ENCODE results near the gene AMBRA1.

The AMBRA1 gene

GRCh38 chr11:46570790-46571398 lies 22.9 kb downstream of the AMBRA1 start:
- DNase-seq (ENCODE audit: low read depth), result no peak

- DNase-seq (ENCODE audit: low read depth), result no peak
These were observed 28.5 kb downstream of the AMBRA1 start for GRCh38 chr11:46565232-46565840.

GRCh38 chr11:46564459-46564858 lies 29.4 kb downstream of the AMBRA1 start:
- DNase-seq (ENCODE audit: low read depth), result no peak

- no peak for DNase-seq (ENCODE audit: low read depth)
These were observed 31.3 kb downstream of the AMBRA1 start for GRCh38 chr11:46562527-46562926.

GRCh38 chr11:46560300-46560991 lies 33.4 kb downstream of the AMBRA1 start:
- no peak for DNase-seq (ENCODE audit: low read depth)

- DNase-seq (ENCODE audit: low read depth), result no peak
These were observed 34.0 kb downstream of the AMBRA1 start for GRCh38 chr11:46559815-46560214.

- no peak for DNase-seq (ENCODE audit: low read depth)
These were observed 36.1 kb downstream of the AMBRA1 start for GRCh38 chr11:46557684-46558151.

GRCh38 chr11:46555267-46556054 lies 38.4 kb downstream of the AMBRA1 start:
- DNase-seq (ENCODE audit: low read depth), result no peak

GRCh38 chr11:46554213-46555147 lies 39.3 kb downstream of the AMBRA1 start:
- no peak for DNase-seq (ENCODE audit: low read depth)

GRCh38 chr11:46553814-46554212 lies 40.0 kb downstream of the AMBRA1 start:
- DNase-seq (ENCODE audit: low read depth), result no peak

- DNase-seq (ENCODE audit: low read depth), result no peak
These were observed 42.6 kb downstream of the AMBRA1 start for GRCh38 chr11:46551261-46551660.

GRCh38 chr11:46547579-46547978 lies 46.2 kb downstream of the AMBRA1 start:
- no peak for DNase-seq (ENCODE audit: low read depth)

- no peak for DNase-seq (ENCODE audit: low read depth)
These were observed 50.3 kb downstream of the AMBRA1 start for GRCh38 chr11:46543564-46543963.

GRCh38 chr11:46541593-46542371 lies 52.0 kb downstream of the AMBRA1 start:
- DNase-seq (ENCODE audit: low read depth), result no peak

GRCh38 chr11:46540807-46541206 lies 53.0 kb downstream of the AMBRA1 start:
- DNase-seq (ENCODE audit: low read depth), result no peak

- DNase-seq (ENCODE audit: low read depth), result peak; percentile 24
These were observed 56.1 kb downstream of the AMBRA1 start for GRCh38 chr11:46537537-46538295.

- DNase-seq (ENCODE audit: low read depth), result no peak
These were observed 56.7 kb downstream of the AMBRA1 start for GRCh38 chr11:46537121-46537520.

GRCh38 chr11:46535688-46536087 lies 58.1 kb downstream of the AMBRA1 start:
- no peak for DNase-seq (ENCODE audit: low read depth)

- no peak for DNase-seq (ENCODE audit: low read depth)
These were observed 59.1 kb downstream of the AMBRA1 start for GRCh38 chr11:46534711-46535110.
